Measurements from ENCODE around the gene PPP1R13L. TPM values are rescaled to one million over a fixed set of nuclear protein-coding genes. Genes with fewer than 3 reads are reported as not detected.

PPP1R13L gene
- total and polyA plus RNA-seq, 2 donors (not counting 1 experiment from before 2014, with no cell fraction given), result 7.4 to 9.2 TPM

GRCh38 chr19:45420871-45421270 is 16.0 kb upstream of the PPP1R13L start:
- H3K27ac Mint-ChIP-seq, result peak overlapping the region; percentile 67
- Histone ChIP-seq H3K36me3 (replicated peaks in 1 of 2; ENCODE audit: control extremely low read depth in 1 of 2, control insufficient read depth in 1 of 2, extremely low read depth in 1 of 2, insufficient read depth in 2 of 2, low read length in 1 of 2) (peaks cover 0 to 24% of the 10 kb centered on the region in 2 experiments), H4K20me1 (ENCODE audit: control insufficient read depth, insufficient read depth, low read length, poor library complexity, severe bottlenecking) (peaks cover 5% of the 10 kb centered on the region), H3K4me2 (replicated peaks; ENCODE audit: low read depth, low read length, poor library complexity, severe bottlenecking) (no peak overlapping the region), H3K9ac (ENCODE audit: low read length) (no peak overlapping the region), H3K27ac (ENCODE audit: low read length in 2 of 2) (no peak overlapping the region), H3K27me3 (replicated peaks in 1 of 4; ENCODE audit: control extremely low read depth in 1 of 4, control insufficient read depth in 3 of 4, insufficient read depth in 4 of 4, low read length in 3 of 4) (no peaks in the 10 kb centered on the region), H3K4me3 (ENCODE audit: control extremely low read depth in 1 of 5, extremely low read depth in 1 of 5, insufficient read depth in 1 of 5, low read depth in 2 of 5, low read length in 4 of 5) (no peak overlapping the region), H3K4me1 (ENCODE audit: control insufficient read depth in 2 of 2, insufficient read depth in 2 of 2, low read length in 2 of 2) (peaks cover 29 to 52% of the 10 kb centered on the region in 2 donors), H2AFZ (ENCODE audit: insufficient read depth, low read depth, low read length, poor library complexity, severe bottlenecking) (no peak overlapping the region), H3K79me2 (ENCODE audit: control insufficient read depth, insufficient read depth, low read length) (peaks cover 29% of the 10 kb centered on the region), H3K9me3 (ENCODE audit: control extremely low read depth in 1 of 3, control insufficient read depth in 2 of 3, insufficient read depth in 1 of 3, low read length in 2 of 3) (no peaks in the 10 kb centered on the region)
- H3K27me3 Mint-ChIP-seq, result no peaks in the 10 kb centered on the region
- POLR2A ChIA-PET, result interaction anchor here (0.6 kb wide), 1 partner anchor 20 kb away, joined by 3 read pairs; no protein-coding TSS in a partner anchor
- peak; percentile 17 for DNase-seq
- H3K4me1 Mint-ChIP-seq, result peaks cover 52% of the 10 kb centered on the region
- TF ChIP-seq CTCF (IDR thresholded peaks at IDR 0.05) (no peak), EZH2 (IDR thresholded peaks at IDR 0.05; ENCODE audit: borderline replicate concordance, insufficient read depth, low read depth, low read length, poor library complexity, severe bottlenecking) (no peak)
- no peaks in the 10 kb centered on the region for H3K9me3 Mint-ChIP-seq (ENCODE audit: insufficient read depth)
- WGBS (ENCODE audit: insufficient coverage), result 96% methylated on average over 6 of the region's 6 CpGs
- H3K4me3 Mint-ChIP-seq, result peak overlapping the region; percentile 59
- ATAC-seq (ENCODE audit: low read depth), result no peak
- CTCF ChIA-PET, result interaction anchor here (1.3 to 1.4 kb wide), 3 partner anchors 18 to 65 kb away, joined by 3 to 6 read pairs (median 3); no protein-coding TSS in a partner anchor
- intact Hi-C loops (cut with micrococcal nuclease), result no loop called here

- no peaks in the 10 kb centered on the region for H3K9me3 Mint-ChIP-seq (ENCODE audit: insufficient read depth)
- peak overlapping the region; percentile 67 for H3K27ac Mint-ChIP-seq
- H3K36me3 ChIP-seq (replicated peaks in 1 of 2; ENCODE audit: control extremely low read depth in 1 of 2, control insufficient read depth in 1 of 2, extremely low read depth in 1 of 2, insufficient read depth in 2 of 2, low read length in 1 of 2), result peaks cover 0 to 28% of the 10 kb centered on the region in 2 experiments
- peaks cover 52% of the 10 kb centered on the region for H3K4me1 Mint-ChIP-seq
- peaks cover 29% of the 10 kb centered on the region for H3K79me2 ChIP-seq (ENCODE audit: control insufficient read depth, insufficient read depth, low read length)
- DNase-seq (no peak), ATAC-seq (ENCODE audit: low read depth) (no peak)
- intact Hi-C loops (cut with micrococcal nuclease), result no loop called here
- no peak overlapping the region for H3K9ac ChIP-seq (ENCODE audit: low read length)
- TF ChIP-seq CTCF (IDR thresholded peaks at IDR 0.05) (no peak), EZH2 (IDR thresholded peaks at IDR 0.05; ENCODE audit: borderline replicate concordance, insufficient read depth, low read depth, low read length, poor library complexity, severe bottlenecking) (no peak)
- H4K20me1 ChIP-seq (ENCODE audit: control insufficient read depth, insufficient read depth, low read length, poor library complexity, severe bottlenecking), result peaks cover 5% of the 10 kb centered on the region
- H3K27me3 ChIP-seq (replicated peaks in 1 of 4; ENCODE audit: control extremely low read depth in 1 of 4, control insufficient read depth in 3 of 4, insufficient read depth in 4 of 4, low read length in 3 of 4), result no peaks in the 10 kb centered on the region
- H3K27me3 Mint-ChIP-seq, result no peaks in the 10 kb centered on the region
- H2AFZ ChIP-seq (ENCODE audit: insufficient read depth, low read depth, low read length, poor library complexity, severe bottlenecking), result no peak overlapping the region
- H3K4me3 ChIP-seq (ENCODE audit: control extremely low read depth in 1 of 5, extremely low read depth in 1 of 5, insufficient read depth in 1 of 5, low read depth in 2 of 5, low read length in 4 of 5), result no peak overlapping the region
- H3K27ac ChIP-seq (ENCODE audit: low read length in 2 of 2), result no peak overlapping the region
- WGBS (ENCODE audit: insufficient coverage), result 92% methylated on average over 8 of the region's 10 CpGs
- POLR2A ChIA-PET, result interaction anchor here (1.2 kb wide), 1 partner anchor 11 kb away, joined by 3 read pairs; no protein-coding TSS in a partner anchor
- no peaks in the 10 kb centered on the region for H3K9me3 ChIP-seq (ENCODE audit: control extremely low read depth in 1 of 3, control insufficient read depth in 2 of 3, insufficient read depth in 1 of 3, low read length in 2 of 3)
- H3K4me3 Mint-ChIP-seq, result peak overlapping the region; percentile 59
- peaks cover 29 to 52% of the 10 kb centered on the region in 2 donors for H3K4me1 ChIP-seq (ENCODE audit: control insufficient read depth in 2 of 2, insufficient read depth in 2 of 2, low read length in 2 of 2)
- H3K4me2 ChIP-seq (replicated peaks; ENCODE audit: low read depth, low read length, poor library complexity, severe bottlenecking), result peak overlapping the region; percentile 74
- CTCF ChIA-PET, result interaction anchor here (1.3 to 2.5 kb wide), 3 partner anchors 16 to 19 kb away, joined by 3 to 8 read pairs (median 6); partner anchors contain the start of gene PPP1R13L
These were observed 15.5 kb upstream of the PPP1R13L start for GRCh38 chr19:45420356-45420755.

All from B cell (primary cell).